ENCODE measurements around the gene CD28. TPM values are rescaled to one million over a fixed set of nuclear protein-coding genes. Genes with fewer than 3 reads are reported as not detected.

CD28 gene
- total and polyA plus RNA-seq, 2 donors (not counting 3 experiments of a cell fraction or from before 2014, with no cell fraction given): 0.15 TPM; not detected in 1

GRCh38 chr2:203662487-203662886, 44.0 kb upstream of the CD28 start:
- no peak overlapping the region for H2AFZ ChIP-seq (ENCODE audit: low read depth, low read length)
- no peak for DNase-seq (ENCODE audit: low read depth, low spot score)

More at GRCh38 chr2:203662487-203662886, 44.0 kb upstream of the CD28 start:
- H3K4me3 ChIP-seq (replicated peaks in 1 of 3; ENCODE audit: insufficient read depth in 1 of 3, low read depth in 1 of 3, low read length in 3 of 3): no peak overlapping the region
- H3K79me2 ChIP-seq (ENCODE audit: control insufficient read depth, insufficient read depth, low read length): no peaks in the 10 kb centered on the region
- no peak overlapping the region for H3K4me2 ChIP-seq (ENCODE audit: insufficient read depth, low read length)
- POLR2A ChIA-PET: no interaction called here
- no peak for FAIRE-seq
- H3K9me1 ChIP-seq (replicated peaks; ENCODE audit: control insufficient read depth, extremely low read depth, insufficient read depth, low read length): no peaks in the 10 kb centered on the region
- no peaks in the 10 kb centered on the region for H3K36me3 ChIP-seq (ENCODE audit: control insufficient read depth in 2 of 2, extremely low read depth in 1 of 2, insufficient read depth in 2 of 2, low read length in 2 of 2)
- dilution Hi-C loops (cut with MboI; ENCODE audit: extremely low pct_ligation_motif_present, low sequenced_read_pairs): no loop called here
- no peaks in the 10 kb centered on the region for H3K4me1 ChIP-seq (ENCODE audit: control insufficient read depth, extremely low read depth, insufficient read depth, low read length)
- no peaks in the 10 kb centered on the region for H4K20me1 ChIP-seq (replicated peaks; ENCODE audit: control insufficient read depth, extremely low read depth, insufficient read depth, low read length)
- TF ChIP-seq MYC (IDR thresholded peaks at IDR 0.05; ENCODE audit: low read depth, low read length) (no peak), POLR2AphosphoS5 (IDR thresholded peaks at IDR 0.05; ENCODE audit: insufficient read depth, low read depth, low read length) (no peak), GATA2 (IDR thresholded peaks at IDR 0.05; ENCODE audit: insufficient read depth, insufficient read length, low read depth, low read length) (no peak), EZH2 (IDR thresholded peaks at IDR 0.05; ENCODE audit: borderline replicate concordance, low read depth, low read length, severe bottlenecking) (no peak), POLR2A (IDR thresholded peaks at IDR 0.05; ENCODE audit: low read depth, low read length) (no peak), JUN (IDR thresholded peaks at IDR 0.05; ENCODE audit: borderline replicate concordance, insufficient read depth, insufficient read length, low read depth) (no peak), CTCF (IDR thresholded peaks at IDR 0.05; ENCODE audit: extremely low read depth in 1 of 2, insufficient read depth in 1 of 2, low read depth in 1 of 2, low read length in 2 of 2) (no peak), FOS (IDR thresholded peaks at IDR 0.05; ENCODE audit: borderline replicate concordance, insufficient read depth, low read length) (no peak), MAX (IDR thresholded peaks at IDR 0.05; ENCODE audit: insufficient read depth, insufficient read length) (no peak)
- CTCF ChIA-PET: interaction anchor here (1.5 kb wide), 1 partner anchor 11 kb away, joined by 3 read pairs; no protein-coding TSS in a partner anchor
- no peaks in the 10 kb centered on the region for H3K9me3 ChIP-seq (replicated peaks; ENCODE audit: control insufficient read depth, insufficient read depth, low read length)
- H3K27ac ChIP-seq (ENCODE audit: insufficient read depth, low read depth, low read length): no peak overlapping the region
- intact Hi-C loops (cut with micrococcal nuclease): no loop called here
- no peak overlapping the region for H3K9ac ChIP-seq (replicated peaks; ENCODE audit: extremely low read depth, insufficient read depth, low read length)
- no peaks in the 10 kb centered on the region for H3K27me3 ChIP-seq (ENCODE audit: control insufficient read depth in 2 of 2, insufficient read depth in 2 of 2, low read length in 2 of 2)
- no TSS peak for BruUV-seq (replicated peaks)
